Neural cell (in vitro differentiated cells): ENCODE results near the gene ARSJ. TPM values are rescaled to one million over a fixed set of nuclear protein-coding genes. Genes with fewer than 3 reads are reported as not detected.

Experiments used
- H2AFZ ChIP-seq: fragments of 200-600, 300-800 bp; sonication (generic), shearing (Covaris generic); 2 replicates; pipeline ENCODE4 v1.6.0; 2014; ENCODE audit warnings: low read depth, mild to moderate bottlenecking, antibody characterized with exemption, low read length, moderate library complexity
- H3F3A ChIP-seq: fragments of 200-600 bp; shearing (Covaris generic); 2 replicates; pipeline ENCODE4 v1.6.1; 2016; ENCODE audit warnings: mild to moderate bottlenecking, moderate library complexity, mixed read lengths, antibody characterized with exemption, low read length; ENCODE audit not compliant: insufficient read depth, poor library complexity, severe bottlenecking
- H3K27ac ChIP-seq: fragments of 200-600, 300-800 bp; sonication (generic), shearing (Covaris generic); 2 replicates; pipeline ENCODE4 v1.5.1; 2014; ENCODE audit warnings: mild to moderate bottlenecking, low read length, moderate library complexity
- H3K27me3 ChIP-seq: fragments of 300-800, 200-600 bp; sonication (generic), shearing (Covaris generic); 2 replicates; pipeline ENCODE4 v1.6.0; 2014; ENCODE audit warnings: mild to moderate bottlenecking, low read depth, low read length, moderate library complexity; ENCODE audit not compliant: insufficient read depth
- H3K36me3 ChIP-seq: fragments of 300-800, 200-600 bp; sonication (generic), shearing (Covaris generic); 2 replicates; pipeline ENCODE4 v1.5.1; 2014; ENCODE audit warnings: mild to moderate bottlenecking, antibody characterized with exemption, low read length, moderate library complexity; ENCODE audit not compliant: insufficient read depth
- H3K4me2 ChIP-seq: fragments of 300-800, 200-600 bp; sonication (generic), shearing (Covaris generic); 2 replicates; pipeline ENCODE4 v1.6.0; 2014; ENCODE audit warnings: mild to moderate bottlenecking, low read length
- H3K4me3 ChIP-seq: fragments of 300-800, 200-600 bp; sonication (generic), shearing (Covaris generic); 2 replicates; pipeline ENCODE4 v1.5.1; 2014; ENCODE audit warnings: mild to moderate bottlenecking, low read length, moderate library complexity
- H3K79me2 ChIP-seq: fragments of 200-600 bp; shearing (Covaris generic); replicated peaks from 2 replicates; pipeline ENCODE4 v1.6.0; 2014; ENCODE audit warnings: mild to moderate bottlenecking, low read length, moderate library complexity; ENCODE audit not compliant: insufficient read depth
- H3K9ac ChIP-seq: fragments of 300-800, 200-600 bp; sonication (generic), shearing (Covaris generic); 2 replicates; pipeline ENCODE4 v1.6.1; 2016; ENCODE audit warnings: mild to moderate bottlenecking, low read length, mixed read lengths
- H3K9me2 ChIP-seq: fragments of 200-600 bp; shearing (Covaris generic); 2 replicates; pipeline ENCODE4 v1.6.1; 2016; ENCODE audit warnings: mild to moderate bottlenecking, low read length, mixed read lengths; ENCODE audit not compliant: insufficient read depth
- H3K9me3 ChIP-seq: fragments of 200-600, 300-800 bp; sonication (generic), shearing (Covaris generic); 2 replicates; pipeline ENCODE4 v1.6.1; 2016; ENCODE audit warnings: mild to moderate bottlenecking, mixed run types, low read length, moderate library complexity, mixed read lengths
- H4K20me1 ChIP-seq: fragments of 200-600 bp; shearing (Covaris generic); 2 replicates; pipeline ENCODE4 v1.6.1; 2016; ENCODE audit warnings: mild to moderate bottlenecking, mixed run types; ENCODE audit not compliant: insufficient read depth
- EP300 ChIP-seq: fragments of 450-650 bp; conservative IDR thresholded peaks from 2 replicates; pipeline ENCODE4 v1.6.1; 2014; ENCODE audit warnings: antibody characterized with exemption, mild to moderate bottlenecking, moderate library complexity; ENCODE audit not compliant: poor library complexity, severe bottlenecking
- EZH2 ChIP-seq: fragments of 200-600, 300-800 bp; shearing (Covaris generic), sonication (generic); IDR thresholded peaks from 2 replicates; pipeline ENCODE4 v1.6.1; 2014; ENCODE audit warnings: antibody characterized with exemption, low read length, borderline replicate concordance, mild to moderate bottlenecking; ENCODE audit not compliant: insufficient read depth, poor library complexity, severe bottlenecking
- MXI1 ChIP-seq: fragments of 450-650 bp; conservative IDR thresholded peaks from 2 replicates; pipeline ENCODE4 v1.6.1; 2014; ENCODE audit warnings: antibody characterized with exemption, mild to moderate bottlenecking; ENCODE audit not compliant: poor library complexity, severe bottlenecking
- POLR2AphosphoS5 ChIP-seq: IDR thresholded peaks from 2 replicates; pipeline ENCODE4 v1.6.1; 2012
- RAD21 ChIP-seq: fragments of 450-650 bp; conservative IDR thresholded peaks from 2 replicates; pipeline ENCODE4 v1.6.1; 2014; ENCODE audit warnings: antibody characterized with exemption, mild to moderate bottlenecking, moderate library complexity
- SMC3 ChIP-seq: fragments of 450-650 bp; conservative IDR thresholded peaks from 2 replicates; pipeline ENCODE4 v1.6.1; 2014; ENCODE audit warnings: antibody characterized with exemption, mild to moderate bottlenecking, moderate library complexity; ENCODE audit not compliant: poor library complexity
- TAF1 ChIP-seq: IDR thresholded peaks from 2 replicates; pipeline ENCODE4 v1.6.1; 2012; ENCODE audit warnings: low read depth
- polyA plus RNA-seq: library from polyadenylated mRNA; depleted of rRNA; stranded (reverse); fragments of >200 nt; gene quantifications from 2 replicates; pipeline ENCODE4 v1.2.3, GENCODE V29; 2014
- TF ChIP-seq, protein P1 (sequence below): IDR thresholded peaks from 2 replicates; pipeline ENCODE4 v1.6.1; 2012; ENCODE audit warnings: borderline replicate concordance
- TF ChIP-seq, protein P2 (sequence below): fragments of 450-650 bp; IDR thresholded peaks from 2 replicates; pipeline ENCODE4 v1.5.1; 2014; ENCODE audit warnings: antibody characterized with exemption, mild to moderate bottlenecking, moderate library complexity; ENCODE audit not compliant: poor library complexity, severe bottlenecking

Gene ARSJ
- polyA plus RNA-seq, 1 donor from 2014 or later, result 0.10 TPM

DNA sequence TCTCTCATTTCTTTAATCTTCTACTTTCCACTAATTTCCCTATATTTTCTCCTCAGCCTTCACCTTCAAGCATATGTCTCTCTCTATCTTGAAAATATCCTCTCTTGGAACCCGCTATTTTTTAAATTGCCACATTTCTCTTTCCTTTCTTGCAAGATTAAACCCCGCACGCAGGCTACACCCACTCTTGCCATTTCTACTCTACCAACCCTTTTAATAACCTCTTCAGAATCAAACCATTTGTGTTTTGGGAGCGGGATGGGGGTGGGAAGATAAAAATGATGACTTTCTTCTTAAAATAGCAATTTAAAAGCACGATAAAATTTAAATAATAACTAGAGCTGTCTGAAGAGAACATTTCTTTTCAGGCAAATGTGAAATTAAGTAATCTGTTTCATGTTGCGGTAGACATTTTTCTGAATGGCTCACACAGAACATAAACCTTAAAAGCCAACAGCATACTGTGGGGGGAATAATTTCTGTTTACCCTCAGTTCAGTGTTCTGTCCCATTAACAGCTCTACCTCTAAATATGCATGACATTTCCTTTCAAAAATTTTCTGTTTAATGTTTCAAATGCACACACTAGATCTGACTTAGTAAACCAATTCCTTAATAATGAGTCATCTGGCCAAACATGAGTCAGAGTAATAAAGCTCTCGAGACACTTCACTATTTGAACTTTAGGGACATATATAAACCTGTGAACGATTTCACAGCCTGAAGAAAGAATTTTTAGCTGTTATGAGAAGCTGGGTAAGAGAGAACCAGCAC lies 20.5 kb downstream of the ARSJ start:
- Histone ChIP-seq H3K9ac (no peak overlapping the region), H3K79me2 (no peaks in the 10 kb centered on the region), H3K9me3 (no peaks in the 10 kb centered on the region), H3K4me2 (no peak overlapping the region), H3K27ac (no peak overlapping the region), H3K36me3 (no peaks in the 10 kb centered on the region), H3K9me2 (no peaks in the 10 kb centered on the region), H3K27me3 (no peaks in the 10 kb centered on the region), H2AFZ (no peak overlapping the region), H3K4me3 (no peak overlapping the region), H4K20me1 (no peaks in the 10 kb centered on the region), H3F3A (no peaks in the 10 kb centered on the region)
- TF ChIP-seq MXI1 (no peak), EZH2 (no peak), EP300 (no peak), POLR2AphosphoS5 (no peak), RAD21 (no peak), SMC3 (no peak), TAF1 (no peak)
- TF ChIP-seq, protein P1, sequence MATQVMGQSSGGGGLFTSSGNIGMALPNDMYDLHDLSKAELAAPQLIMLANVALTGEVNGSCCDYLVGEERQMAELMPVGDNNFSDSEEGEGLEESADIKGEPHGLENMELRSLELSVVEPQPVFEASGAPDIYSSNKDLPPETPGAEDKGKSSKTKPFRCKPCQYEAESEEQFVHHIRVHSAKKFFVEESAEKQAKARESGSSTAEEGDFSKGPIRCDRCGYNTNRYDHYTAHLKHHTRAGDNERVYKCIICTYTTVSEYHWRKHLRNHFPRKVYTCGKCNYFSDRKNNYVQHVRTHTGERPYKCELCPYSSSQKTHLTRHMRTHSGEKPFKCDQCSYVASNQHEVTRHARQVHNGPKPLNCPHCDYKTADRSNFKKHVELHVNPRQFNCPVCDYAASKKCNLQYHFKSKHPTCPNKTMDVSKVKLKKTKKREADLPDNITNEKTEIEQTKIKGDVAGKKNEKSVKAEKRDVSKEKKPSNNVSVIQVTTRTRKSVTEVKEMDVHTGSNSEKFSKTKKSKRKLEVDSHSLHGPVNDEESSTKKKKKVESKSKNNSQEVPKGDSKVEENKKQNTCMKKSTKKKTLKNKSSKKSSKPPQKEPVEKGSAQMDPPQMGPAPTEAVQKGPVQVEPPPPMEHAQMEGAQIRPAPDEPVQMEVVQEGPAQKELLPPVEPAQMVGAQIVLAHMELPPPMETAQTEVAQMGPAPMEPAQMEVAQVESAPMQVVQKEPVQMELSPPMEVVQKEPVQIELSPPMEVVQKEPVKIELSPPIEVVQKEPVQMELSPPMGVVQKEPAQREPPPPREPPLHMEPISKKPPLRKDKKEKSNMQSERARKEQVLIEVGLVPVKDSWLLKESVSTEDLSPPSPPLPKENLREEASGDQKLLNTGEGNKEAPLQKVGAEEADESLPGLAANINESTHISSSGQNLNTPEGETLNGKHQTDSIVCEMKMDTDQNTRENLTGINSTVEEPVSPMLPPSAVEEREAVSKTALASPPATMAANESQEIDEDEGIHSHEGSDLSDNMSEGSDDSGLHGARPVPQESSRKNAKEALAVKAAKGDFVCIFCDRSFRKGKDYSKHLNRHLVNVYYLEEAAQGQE, result no peak
- TF ChIP-seq, protein P2, sequence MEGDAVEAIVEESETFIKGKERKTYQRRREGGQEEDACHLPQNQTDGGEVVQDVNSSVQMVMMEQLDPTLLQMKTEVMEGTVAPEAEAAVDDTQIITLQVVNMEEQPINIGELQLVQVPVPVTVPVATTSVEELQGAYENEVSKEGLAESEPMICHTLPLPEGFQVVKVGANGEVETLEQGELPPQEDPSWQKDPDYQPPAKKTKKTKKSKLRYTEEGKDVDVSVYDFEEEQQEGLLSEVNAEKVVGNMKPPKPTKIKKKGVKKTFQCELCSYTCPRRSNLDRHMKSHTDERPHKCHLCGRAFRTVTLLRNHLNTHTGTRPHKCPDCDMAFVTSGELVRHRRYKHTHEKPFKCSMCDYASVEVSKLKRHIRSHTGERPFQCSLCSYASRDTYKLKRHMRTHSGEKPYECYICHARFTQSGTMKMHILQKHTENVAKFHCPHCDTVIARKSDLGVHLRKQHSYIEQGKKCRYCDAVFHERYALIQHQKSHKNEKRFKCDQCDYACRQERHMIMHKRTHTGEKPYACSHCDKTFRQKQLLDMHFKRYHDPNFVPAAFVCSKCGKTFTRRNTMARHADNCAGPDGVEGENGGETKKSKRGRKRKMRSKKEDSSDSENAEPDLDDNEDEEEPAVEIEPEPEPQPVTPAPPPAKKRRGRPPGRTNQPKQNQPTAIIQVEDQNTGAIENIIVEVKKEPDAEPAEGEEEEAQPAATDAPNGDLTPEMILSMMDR, result no peak

DNA sequence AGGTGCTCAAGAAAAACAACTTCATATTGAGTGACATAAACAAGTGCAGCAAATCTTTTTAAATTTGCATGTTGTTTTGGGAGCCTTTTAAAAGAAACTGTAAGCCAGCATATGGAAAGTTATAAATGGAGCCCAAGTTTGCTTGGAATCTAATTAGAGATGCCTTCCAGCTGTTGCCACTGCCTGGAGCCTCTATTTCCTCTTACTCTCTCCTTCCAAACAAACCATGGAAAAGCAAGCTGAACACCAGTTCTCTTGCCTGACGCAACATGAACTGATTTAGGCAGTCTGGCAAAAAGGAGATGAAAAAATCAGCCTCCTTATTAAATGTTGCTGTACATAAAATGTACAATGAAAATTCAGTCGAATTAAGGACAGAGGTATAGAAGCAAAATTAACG lies 21.5 kb downstream of the ARSJ start:
- H2AFZ ChIP-seq, result no peak overlapping the region
- no peaks in the 10 kb centered on the region for H3F3A ChIP-seq
- no peaks in the 10 kb centered on the region for H3K79me2 ChIP-seq
- no peak overlapping the region for H3K4me3 ChIP-seq
- no peaks in the 10 kb centered on the region for H3K9me3 ChIP-seq
- no peak overlapping the region for H3K9ac ChIP-seq
- H3K27ac ChIP-seq, result no peak overlapping the region
- H3K36me3 ChIP-seq, result no peaks in the 10 kb centered on the region
- TF ChIP-seq EP300, result no peak
- TF ChIP-seq, protein P2, result no peak
- no peak for TF ChIP-seq SMC3
- TF ChIP-seq POLR2AphosphoS5, result no peak
- TF ChIP-seq TAF1, result no peak
- H3K9me2 ChIP-seq, result no peaks in the 10 kb centered on the region
- no peak overlapping the region for H3K4me2 ChIP-seq
- H4K20me1 ChIP-seq, result no peaks in the 10 kb centered on the region
- H3K27me3 ChIP-seq, result no peaks in the 10 kb centered on the region
